Neural progenitor cell (in vitro differentiated cells): ENCODE results near the gene MPPED2. TPM values are rescaled to one million over a fixed set of nuclear protein-coding genes. Genes with fewer than 3 reads are reported as not detected.

Experiments used
- DNase-seq: peaks from one replicate; pipeline ENCODE4 v3.0.0-alpha.2; 2016; ENCODE audit warnings: low spot score
- H2AFZ ChIP-seq: fragments of 200-600 bp; sonication (generic); replicated peaks from 2 replicates; pipeline ENCODE4 v1.6.1; 2016; ENCODE audit warnings: antibody characterized with exemption
- H3F3A ChIP-seq: fragments of 200-600 bp; sonication (generic); 2 replicates; pipeline ENCODE4 v1.6.1; 2016; ENCODE audit warnings: antibody characterized with exemption, low read depth
- H3K27ac ChIP-seq: fragments of 200-600 bp; sonication (generic); 2 replicates; pipeline ENCODE4 v1.5.1; 2016; ENCODE audit warnings: mild to moderate bottlenecking
- H3K27me3 ChIP-seq: fragments of 200-600 bp; sonication (generic); 2 replicates; pipeline ENCODE4 v1.6.1; 2016; ENCODE audit warnings: mild to moderate bottlenecking, moderate library complexity
- H3K36me3 ChIP-seq: fragments of 200-600 bp; sonication (generic); 2 replicates; pipeline ENCODE4 v1.5.1; 2016
- H3K4me1 ChIP-seq: fragments of 200-600 bp; sonication (generic); 2 replicates; pipeline ENCODE4 v1.6.1; 2016; ENCODE audit warnings: mixed run types
- H3K4me2 ChIP-seq: fragments of 200-600 bp; sonication (generic); 2 replicates; pipeline ENCODE4 v1.6.1; 2016
- H3K4me3 ChIP-seq: fragments of 200-600 bp; sonication (generic); 2 replicates; pipeline ENCODE4 v1.5.1; 2016
- H3K79me2 ChIP-seq: fragments of 200-600 bp; sonication (generic); 2 replicates; pipeline ENCODE4 v1.6.1; 2016; ENCODE audit warnings: low read depth
- H3K9ac ChIP-seq: fragments of 200-600 bp; sonication (generic); 2 replicates; pipeline ENCODE4 v1.6.1; 2016
- H3K9me3 ChIP-seq: fragments of 200-600 bp; sonication (generic); 2 replicates; pipeline ENCODE4 v1.5.1; 2016; ENCODE audit warnings: low read depth
- H4K20me1 ChIP-seq: fragments of 200-600 bp; sonication (generic); 2 replicates; pipeline ENCODE4 v1.6.1; 2016; ENCODE audit warnings: low read depth
- H3K27ac Mint-ChIP-seq: 3 replicates; pipeline ENCODE4 v1.8.0; 2021; ENCODE audit warnings: mixed read lengths
- H3K27me3 Mint-ChIP-seq: 2 replicates; pipeline ENCODE4 v1.8.0; 2022; ENCODE audit warnings: low read depth, mild to moderate bottlenecking, inconsistent platforms, moderate library complexity, mixed read lengths; ENCODE audit not compliant: insufficient read depth
- H3K36me3 Mint-ChIP-seq: 3 replicates; pipeline ENCODE4 v1.8.0; 2021; ENCODE audit warnings: mixed read lengths
- H3K4me1 Mint-ChIP-seq: 3 replicates; pipeline ENCODE4 v1.8.0; 2021; ENCODE audit warnings: mixed read lengths
- H3K4me3 Mint-ChIP-seq: 3 replicates; pipeline ENCODE4 v1.8.0; 2021; ENCODE audit warnings: mild to moderate bottlenecking, moderate library complexity, mixed read lengths
- H3K9me3 Mint-ChIP-seq: 3 replicates; pipeline ENCODE4 v1.8.0; 2020; ENCODE audit warnings: mixed read lengths
- EZH2 ChIP-seq: fragments of 200-600 bp; sonication (generic); IDR thresholded peaks from 2 replicates; pipeline ENCODE4 v1.6.1; 2017; ENCODE audit warnings: antibody characterized with exemption, mild to moderate bottlenecking, moderate library complexity
- EZH2phosphoT487 ChIP-seq: fragments of 200-600 bp; sonication (generic); IDR thresholded peaks from 2 replicates; pipeline ENCODE4 v1.6.1; 2017; ENCODE audit warnings: antibody characterized with exemption
- total RNA-seq: library from RNA; depleted of rRNA; stranded (reverse); fragments of >200 nt; gene quantifications from 2 replicates; pipeline ENCODE4 v1.2.3, GENCODE V29; 2015; ENCODE audit warnings: low replicate concordance
- TF ChIP-seq, protein P1 (sequence below): fragments of 200-600 bp; sonication (generic); IDR thresholded peaks from 2 replicates; pipeline ENCODE4 v1.5.1; 2017; ENCODE audit warnings: antibody characterized with exemption, mild to moderate bottlenecking

MPPED2 gene
- total RNA-seq, 1 donor from 2014 or later, result 3.4 TPM

DNA sequence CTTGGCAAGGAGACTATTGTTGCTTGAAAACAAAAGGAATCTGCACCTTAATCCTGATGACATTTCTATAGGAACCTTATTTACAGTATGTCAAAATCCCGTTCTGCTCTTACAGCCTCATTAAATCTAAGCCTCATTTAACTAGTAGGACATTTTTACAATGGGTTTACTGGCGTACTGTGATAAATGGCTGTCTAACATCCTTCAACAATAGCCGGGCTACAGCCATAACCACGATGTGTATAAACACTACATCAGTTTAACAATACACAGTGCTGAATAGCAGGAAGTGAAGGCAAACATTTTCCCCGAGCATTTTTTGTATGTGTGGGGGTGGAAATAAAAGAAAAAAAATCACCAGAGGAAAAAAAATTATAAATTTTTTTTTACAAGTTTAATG is 132.0 kb downstream of the MPPED2 start:
- Histone ChIP-seq H3K9me3 (no peaks in the 10 kb centered on the region), H2AFZ (no peak overlapping the region), H4K20me1 (no peaks in the 10 kb centered on the region), H3K4me3 (no peak overlapping the region), H3F3A (no peaks in the 10 kb centered on the region), H3K4me2 (peak overlapping the region; percentile 31), H3K79me2 (no peaks in the 10 kb centered on the region), H3K27me3 (peaks cover 58% of the 10 kb centered on the region), H3K36me3 (no peaks in the 10 kb centered on the region), H3K4me1 (peaks cover 37% of the 10 kb centered on the region), H3K27ac (no peak overlapping the region), H3K9ac (no peak overlapping the region)
- peaks cover 23% of the 10 kb centered on the region for H3K4me1 Mint-ChIP-seq
- DNase-seq, result no peak
- H3K27me3 Mint-ChIP-seq, result peaks cover 5% of the 10 kb centered on the region
- H3K36me3 Mint-ChIP-seq, result no peaks in the 10 kb centered on the region
- H3K9me3 Mint-ChIP-seq, result no peaks in the 10 kb centered on the region
- TF ChIP-seq, protein P1, sequence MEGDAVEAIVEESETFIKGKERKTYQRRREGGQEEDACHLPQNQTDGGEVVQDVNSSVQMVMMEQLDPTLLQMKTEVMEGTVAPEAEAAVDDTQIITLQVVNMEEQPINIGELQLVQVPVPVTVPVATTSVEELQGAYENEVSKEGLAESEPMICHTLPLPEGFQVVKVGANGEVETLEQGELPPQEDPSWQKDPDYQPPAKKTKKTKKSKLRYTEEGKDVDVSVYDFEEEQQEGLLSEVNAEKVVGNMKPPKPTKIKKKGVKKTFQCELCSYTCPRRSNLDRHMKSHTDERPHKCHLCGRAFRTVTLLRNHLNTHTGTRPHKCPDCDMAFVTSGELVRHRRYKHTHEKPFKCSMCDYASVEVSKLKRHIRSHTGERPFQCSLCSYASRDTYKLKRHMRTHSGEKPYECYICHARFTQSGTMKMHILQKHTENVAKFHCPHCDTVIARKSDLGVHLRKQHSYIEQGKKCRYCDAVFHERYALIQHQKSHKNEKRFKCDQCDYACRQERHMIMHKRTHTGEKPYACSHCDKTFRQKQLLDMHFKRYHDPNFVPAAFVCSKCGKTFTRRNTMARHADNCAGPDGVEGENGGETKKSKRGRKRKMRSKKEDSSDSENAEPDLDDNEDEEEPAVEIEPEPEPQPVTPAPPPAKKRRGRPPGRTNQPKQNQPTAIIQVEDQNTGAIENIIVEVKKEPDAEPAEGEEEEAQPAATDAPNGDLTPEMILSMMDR, result no peak
- TF ChIP-seq EZH2, result no peak
- no peak for TF ChIP-seq EZH2phosphoT487
- H3K27ac Mint-ChIP-seq, result no peak overlapping the region
- no peak overlapping the region for H3K4me3 Mint-ChIP-seq

DNA sequence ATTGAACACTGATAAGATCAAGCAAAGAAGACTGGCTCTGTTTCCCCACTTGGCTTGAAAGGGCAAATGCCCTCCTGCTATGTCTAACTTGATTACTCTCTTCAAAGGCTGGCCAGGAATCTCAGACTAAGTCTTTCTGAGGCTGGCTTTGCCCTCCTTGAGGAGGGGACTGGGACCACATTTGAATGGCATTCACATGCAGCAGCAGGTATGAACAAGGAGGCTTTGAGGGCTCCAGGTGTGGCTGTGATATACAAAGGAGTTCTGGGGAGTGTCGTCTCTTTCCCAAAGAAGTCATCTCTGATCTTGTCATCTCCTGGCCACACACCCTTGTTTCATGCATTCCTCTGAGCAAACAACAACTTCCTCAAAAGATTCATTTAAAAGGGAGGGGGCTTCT is 132.4 kb downstream of the MPPED2 start:
- Histone ChIP-seq H3K4me3 (no peak overlapping the region), H3K79me2 (no peaks in the 10 kb centered on the region), H3K4me2 (peak overlapping the region; percentile 31), H3K9me3 (no peaks in the 10 kb centered on the region), H4K20me1 (no peaks in the 10 kb centered on the region), H3K36me3 (no peaks in the 10 kb centered on the region), H3F3A (no peaks in the 10 kb centered on the region), H3K4me1 (peaks cover 37% of the 10 kb centered on the region), H3K27ac (no peak overlapping the region), H2AFZ (no peak overlapping the region), H3K9ac (no peak overlapping the region), H3K27me3 (peaks cover 61% of the 10 kb centered on the region)
- Mint-ChIP-seq H3K9me3 (no peaks in the 10 kb centered on the region), H3K27me3 (peaks cover 5% of the 10 kb centered on the region), H3K4me1 (peaks cover 23% of the 10 kb centered on the region), H3K27ac (no peak overlapping the region), H3K36me3 (no peaks in the 10 kb centered on the region), H3K4me3 (no peak overlapping the region)
- peak; percentile 17 for DNase-seq
- TF ChIP-seq EZH2 (no peak), EZH2phosphoT487 (no peak)
- TF ChIP-seq, protein P1, result no peak

DNA sequence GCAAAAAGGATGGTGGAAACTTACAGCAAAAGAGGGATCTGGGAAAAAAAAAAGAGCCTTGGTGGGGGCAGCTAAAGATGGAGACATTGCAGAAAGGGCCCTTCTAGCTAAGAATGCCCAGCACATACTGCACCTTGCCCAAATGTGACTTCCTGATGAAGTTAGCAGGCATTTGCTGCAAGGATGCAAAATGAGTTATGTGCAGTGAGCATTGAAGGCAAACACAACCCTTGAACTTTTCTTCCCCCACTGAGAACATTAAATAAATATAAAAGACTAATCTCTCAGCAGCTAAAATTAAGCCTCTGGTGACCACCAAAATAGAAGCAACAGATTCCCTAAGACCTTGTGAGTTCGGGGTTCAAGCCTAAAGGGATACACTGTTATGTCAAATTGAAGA is 133.3 kb downstream of the MPPED2 start:
- no peaks in the 10 kb centered on the region for H3K36me3 ChIP-seq
- Mint-ChIP-seq H3K4me3 (no peak overlapping the region), H3K27ac (no peak overlapping the region), H3K4me1 (peaks cover 23% of the 10 kb centered on the region), H3K36me3 (no peaks in the 10 kb centered on the region), H3K9me3 (no peaks in the 10 kb centered on the region), H3K27me3 (peaks cover 5% of the 10 kb centered on the region)
- no peaks in the 10 kb centered on the region for H3K79me2 ChIP-seq
- no peaks in the 10 kb centered on the region for H3F3A ChIP-seq
- H3K4me3 ChIP-seq, result no peak overlapping the region
- peaks cover 68% of the 10 kb centered on the region for H3K27me3 ChIP-seq
- H3K27ac ChIP-seq, result no peak overlapping the region
- no peaks in the 10 kb centered on the region for H3K9me3 ChIP-seq
- no peak overlapping the region for H2AFZ ChIP-seq
- no peaks in the 10 kb centered on the region for H4K20me1 ChIP-seq
- peaks cover 37% of the 10 kb centered on the region for H3K4me1 ChIP-seq
- no peak overlapping the region for H3K4me2 ChIP-seq
- no peak overlapping the region for H3K9ac ChIP-seq
- no peak for DNase-seq
- TF ChIP-seq, protein P1, result no peak
- TF ChIP-seq EZH2 (no peak), EZH2phosphoT487 (no peak)
